Body of pancreas (tissue), 4 donors: ENCODE results near the gene NTHL1.

Experiments used
- POLR2A ChIP-seq, 3 donors: fragments of 450-650 bp; IDR thresholded peaks; one replicate each; pipeline ENCODE4 v1.6.1; 2016; ENCODE audit warnings: antibody characterized with exemption in 3 of 3, mild to moderate bottlenecking in 2 of 3
- TF ChIP-seq, protein P1 (sequence below), 7 experiments: fragments of 450-650 bp in 4 of 7; fragments of 200-600 bp in 3 of 7; sonication (generic) in 3 of 7; IDR thresholded peaks; one replicate each; pipeline ENCODE4 v1.5.1; 2016 to 2019; ENCODE audit warnings: antibody characterized with exemption in 7 of 7

DNA sequence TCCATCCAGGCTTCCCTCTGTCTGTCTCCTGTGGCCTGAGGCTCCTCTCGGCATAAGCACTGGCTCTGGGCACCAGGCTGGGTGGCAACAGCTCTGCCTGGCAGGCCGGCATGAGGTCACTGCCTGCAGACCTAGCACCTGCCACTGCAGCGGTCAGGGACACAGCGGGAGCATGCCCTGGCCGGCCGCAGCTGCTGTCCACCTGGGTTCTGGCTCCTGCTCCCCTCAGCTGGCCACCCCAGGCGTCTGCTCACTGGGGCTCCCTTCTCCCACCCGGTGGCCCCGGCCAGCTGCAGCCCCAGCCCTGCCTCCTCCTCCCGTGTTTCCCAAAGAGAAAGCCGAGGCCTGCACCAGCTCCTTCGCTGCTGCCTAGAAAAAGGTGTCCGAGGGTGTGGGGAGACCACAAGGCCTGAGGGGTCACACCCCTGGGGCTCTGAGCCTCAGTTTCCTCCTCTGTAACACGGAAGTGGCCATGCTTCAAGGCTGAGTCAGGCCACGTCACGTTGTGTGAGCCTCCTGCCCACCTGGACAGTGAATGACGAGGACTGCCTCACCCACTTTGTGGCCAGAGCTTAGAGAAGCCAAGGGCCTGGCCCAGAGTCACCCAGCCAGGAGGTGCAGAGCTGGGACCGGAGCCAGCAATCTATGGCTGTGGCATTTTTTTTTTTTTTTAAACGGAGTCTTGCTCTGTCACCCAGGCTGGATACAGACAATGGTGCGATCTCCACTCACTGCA lies 6.7 kb downstream of the NTHL1 start:
- TF ChIP-seq, protein P1, sequence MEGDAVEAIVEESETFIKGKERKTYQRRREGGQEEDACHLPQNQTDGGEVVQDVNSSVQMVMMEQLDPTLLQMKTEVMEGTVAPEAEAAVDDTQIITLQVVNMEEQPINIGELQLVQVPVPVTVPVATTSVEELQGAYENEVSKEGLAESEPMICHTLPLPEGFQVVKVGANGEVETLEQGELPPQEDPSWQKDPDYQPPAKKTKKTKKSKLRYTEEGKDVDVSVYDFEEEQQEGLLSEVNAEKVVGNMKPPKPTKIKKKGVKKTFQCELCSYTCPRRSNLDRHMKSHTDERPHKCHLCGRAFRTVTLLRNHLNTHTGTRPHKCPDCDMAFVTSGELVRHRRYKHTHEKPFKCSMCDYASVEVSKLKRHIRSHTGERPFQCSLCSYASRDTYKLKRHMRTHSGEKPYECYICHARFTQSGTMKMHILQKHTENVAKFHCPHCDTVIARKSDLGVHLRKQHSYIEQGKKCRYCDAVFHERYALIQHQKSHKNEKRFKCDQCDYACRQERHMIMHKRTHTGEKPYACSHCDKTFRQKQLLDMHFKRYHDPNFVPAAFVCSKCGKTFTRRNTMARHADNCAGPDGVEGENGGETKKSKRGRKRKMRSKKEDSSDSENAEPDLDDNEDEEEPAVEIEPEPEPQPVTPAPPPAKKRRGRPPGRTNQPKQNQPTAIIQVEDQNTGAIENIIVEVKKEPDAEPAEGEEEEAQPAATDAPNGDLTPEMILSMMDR (IDR thresholded peaks at IDR 0.05) = no peak
- TF ChIP-seq POLR2A (IDR thresholded peaks at IDR 0.05) = no peak
